ENCODE data around the gene TACR1.

TACR1 gene

DNA sequence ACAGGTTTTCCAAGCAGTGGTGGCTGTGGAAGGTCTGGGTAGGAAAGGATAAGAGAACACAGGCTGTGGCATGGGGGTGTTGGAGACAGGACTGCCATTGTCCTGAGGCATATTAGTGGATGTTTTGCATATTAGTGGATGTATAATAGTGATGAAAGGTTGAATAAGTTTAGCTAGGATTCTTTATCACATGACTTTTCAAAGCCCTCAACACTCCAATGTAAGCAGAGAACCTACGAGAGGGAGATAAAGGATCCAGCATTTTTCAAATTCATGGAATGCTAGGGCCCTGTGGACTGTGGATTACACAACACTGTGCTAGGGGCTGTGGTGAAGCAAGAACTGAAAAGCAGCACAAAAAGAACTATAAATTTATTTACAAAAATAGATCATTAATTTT lies 177.6 kb downstream of the TACR1 start:
- DNase-seq, result no peak

GRCh38 chr2:75020476-75020875 lies 178.8 kb downstream of the TACR1 start:
- no peak for DNase-seq

DNA sequence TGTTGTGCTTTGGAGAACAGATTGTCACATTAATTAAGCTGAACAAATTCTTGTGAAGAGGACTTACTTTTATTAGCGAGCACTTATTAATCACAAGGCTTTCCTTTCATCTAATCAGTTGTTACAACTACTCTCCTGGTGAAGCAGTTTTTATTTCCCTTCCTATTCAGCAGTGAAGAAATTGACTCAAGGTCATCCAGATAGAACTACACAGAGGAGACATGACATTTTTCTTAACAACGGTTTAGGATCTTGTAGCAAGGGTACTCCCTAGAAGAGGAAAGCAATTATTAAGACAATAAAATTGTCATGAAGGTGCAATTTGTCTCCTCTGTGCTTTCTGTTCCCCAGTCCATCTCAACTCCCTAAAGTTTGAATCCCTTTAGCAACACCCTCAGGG lies 179.5 kb downstream of the TACR1 start:
- no peak for DNase-seq

DNA sequence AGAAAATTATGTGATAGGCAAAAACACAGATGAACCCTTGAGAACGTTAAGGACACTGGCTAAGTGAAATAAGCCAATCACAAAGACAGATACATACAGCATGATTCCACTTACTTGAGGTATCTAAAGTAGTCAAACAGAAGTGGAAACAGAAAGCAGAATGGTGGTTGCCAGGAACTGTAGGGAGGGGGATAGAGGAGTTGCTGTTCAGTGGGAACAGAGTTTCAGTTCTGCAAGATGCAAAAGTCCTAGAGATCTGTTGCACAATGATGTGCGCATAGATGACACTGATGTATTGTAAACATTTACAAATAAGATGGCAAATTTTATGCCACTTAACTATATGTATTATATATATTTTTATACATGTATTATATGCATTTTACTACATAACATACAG lies 181.2 kb downstream of the TACR1 start:
- peak in 1 of 51 donors; percentile 8 for DNase-seq

GRCh38 chr2:75012080-75012479 lies 187.2 kb downstream of the TACR1 start:
- DNase-seq, result no peak

DNA sequence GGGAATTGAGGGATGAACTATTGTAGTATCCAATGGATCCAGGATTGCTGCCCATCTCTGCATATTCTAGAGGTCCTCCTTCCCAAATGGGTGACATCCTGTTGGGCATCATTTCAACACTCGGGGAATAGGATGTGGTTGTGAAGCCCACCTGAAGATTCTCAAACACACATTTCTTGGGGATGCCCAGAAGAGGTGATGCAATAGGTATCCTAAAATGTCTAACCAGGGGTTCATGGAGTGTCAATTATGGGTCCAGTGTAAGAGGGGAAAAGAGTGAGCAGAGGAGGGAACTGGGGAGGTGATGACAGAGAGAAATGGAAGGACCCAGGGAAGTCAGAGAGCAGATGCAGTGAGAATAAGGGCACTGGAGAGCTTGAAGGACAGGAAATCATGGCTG lies 188.7 kb downstream of the TACR1 start:
- no peak for DNase-seq

DNA sequence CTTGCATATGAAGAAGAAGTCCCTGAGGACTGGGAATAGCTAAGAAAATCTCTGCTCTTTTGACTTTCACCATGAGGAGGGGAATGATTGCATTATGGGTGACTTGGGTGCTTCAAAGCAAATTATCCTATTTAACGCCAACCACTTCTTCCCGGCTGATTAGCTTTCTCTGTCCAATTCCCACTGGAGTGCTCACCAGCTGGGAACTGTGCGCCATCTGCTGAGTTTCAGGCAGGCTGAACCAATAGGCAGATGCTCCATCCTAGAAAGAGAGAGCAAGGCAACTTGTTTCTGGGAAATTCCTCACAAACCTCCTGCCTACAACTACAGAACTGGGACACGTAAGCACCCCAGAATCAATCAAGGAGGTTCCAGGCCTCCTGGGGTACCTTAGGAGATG lies 191.5 kb downstream of the TACR1 start:
- peak in 1 of 51 donors; percentile 5 for DNase-seq

- DNase-seq, result no peak
Measured at GRCh38 chr2:75007061-75007460, 192.3 kb downstream of the TACR1 start.

DNA sequence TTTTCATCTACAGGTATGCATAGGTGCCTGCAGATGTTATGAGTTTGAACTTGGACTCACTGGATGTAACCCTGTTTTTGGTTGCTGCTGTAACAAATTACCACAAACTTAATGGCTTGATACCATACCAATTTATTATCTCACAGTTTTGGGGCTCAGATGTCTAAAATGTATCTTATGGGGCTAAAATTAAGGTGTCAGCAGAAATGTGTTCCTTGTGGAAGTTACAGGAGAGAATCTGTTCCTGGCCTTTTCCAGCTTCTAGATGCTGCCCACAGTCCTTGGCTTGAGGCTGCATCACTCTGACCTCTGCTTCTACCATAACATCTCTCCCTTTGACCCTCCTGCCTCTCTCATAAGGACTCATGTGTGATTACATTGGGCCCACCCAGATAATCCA lies 193.3 kb downstream of the TACR1 start:
- no peak for DNase-seq

- DNase-seq, result no peak
Measured at GRCh38 chr2:75003773-75004172, 195.5 kb downstream of the TACR1 start.

GRCh38 chr2:75003276-75003675 lies 196.0 kb downstream of the TACR1 start:
- DNase-seq, result no peak

DNA sequence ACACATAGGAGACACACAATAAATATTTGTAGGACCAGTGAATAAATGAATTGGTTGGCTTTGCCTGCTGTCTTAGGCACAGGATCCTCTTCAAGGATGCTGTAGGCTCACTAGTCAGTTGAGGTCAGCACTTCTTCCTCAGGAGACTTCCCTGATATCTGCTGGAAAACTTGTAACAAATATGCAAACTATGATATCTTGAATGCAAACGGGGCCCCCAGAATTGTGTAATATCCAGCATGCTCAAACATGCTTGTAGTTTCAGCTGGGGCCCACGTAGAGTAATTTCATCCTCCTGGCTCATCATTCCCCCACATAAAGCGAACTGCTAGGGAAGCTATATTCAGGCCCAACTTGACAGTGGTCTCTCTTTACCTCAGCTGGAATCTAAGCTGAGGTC lies 197.3 kb downstream of the TACR1 start:
- DNase-seq, result no peak

GRCh38 chr2:74999468-74999867 lies 199.9 kb downstream of the TACR1 start:
- peak in 1 of 51 donors; percentile 6 for DNase-seq

Data from hypothalamus (tissue), 51 donors.